Measurements from ENCODE around the gene AKAP14.
"Not testable (repeated sequence)": the region's sequence is repeated elsewhere in the genome, so short reads cannot be mapped to it uniquely, and the experiment has no call there.

AKAP14 gene

GRCh38 chrX:119895843-119896326, at the start of gene AKAP14:
TSS of gene AKAP14 (plus strand) at chrX:119895893. CDS start at chrX:119903224, 7,331 bp downstream.
- no peak for DNase-seq

GRCh38 chrX:119852382-119853353, 43.0 kb upstream of the AKAP14 start, which contains the start of gene UPF3B:
TSS of gene UPF3B (minus strand) at chrX:119852963. CDS start at chrX:119852928, 35 bp downstream.
- peak; percentile 92 for DNase-seq

DNA sequence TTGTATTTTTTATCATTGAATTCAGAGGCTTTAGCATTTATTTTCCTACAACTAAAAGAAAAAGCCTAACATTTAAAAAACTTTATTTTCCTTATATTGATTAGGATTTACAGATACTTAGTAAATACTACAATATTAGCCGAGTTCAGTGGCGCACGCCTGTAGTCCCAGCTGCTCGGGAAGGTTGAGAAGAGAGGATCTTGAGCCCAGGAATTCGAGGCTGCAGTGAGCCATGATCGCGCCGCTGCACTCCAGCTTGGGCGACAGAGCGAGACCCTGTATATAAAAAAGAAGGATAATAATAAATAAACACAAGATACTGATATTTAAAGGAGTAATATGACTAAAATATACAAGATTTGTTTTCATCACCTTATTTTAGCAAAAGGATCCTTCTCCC, 42.2 kb upstream of the AKAP14 start:
- no peak for DNase-seq

DNA sequence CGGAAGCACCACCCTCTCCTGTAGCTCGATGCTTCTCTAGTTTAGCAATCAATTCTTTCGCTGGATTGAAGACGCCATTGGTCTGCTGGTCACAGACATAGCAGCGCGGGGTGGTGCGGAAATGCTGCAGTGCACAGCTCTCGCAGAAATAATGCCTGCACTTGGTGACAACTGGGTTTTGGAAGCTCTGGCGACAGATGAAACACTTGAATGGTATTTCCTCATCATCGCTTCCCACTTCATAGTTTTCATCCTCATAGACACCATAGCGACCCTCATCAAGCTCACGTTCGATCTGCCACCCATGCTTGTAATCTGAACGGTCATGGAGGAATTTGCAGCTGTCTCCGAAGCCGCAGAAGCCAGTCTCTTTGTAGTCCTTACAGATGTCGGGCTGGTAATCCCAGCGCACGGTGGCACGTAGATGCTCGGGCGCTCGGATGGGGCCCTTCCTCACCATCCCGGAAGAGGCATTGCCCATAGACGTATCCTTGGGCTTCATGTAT, 25.0 kb upstream of the AKAP14 start:
- peak; percentile 1 for DNase-seq

DNA sequence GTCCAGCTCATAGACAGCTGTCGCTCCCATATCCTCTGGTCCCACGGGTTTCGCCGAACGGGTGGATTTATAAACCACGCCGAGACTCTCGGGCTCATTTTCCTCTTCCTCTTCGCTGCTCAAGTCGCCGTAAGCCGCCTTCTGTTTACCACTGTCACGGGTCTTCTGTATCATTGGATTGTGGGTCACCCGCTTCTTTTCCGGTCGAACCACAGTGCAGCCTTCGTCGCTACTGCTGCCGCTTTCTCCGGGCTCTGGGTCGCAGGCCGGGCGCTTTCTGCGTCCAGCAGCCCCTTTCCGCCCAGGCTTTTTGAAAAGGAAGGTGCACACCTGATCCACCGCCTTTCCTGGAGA, 24.5 kb upstream of the AKAP14 start:
- DNase-seq = no peak

- peak; percentile 70 for DNase-seq
Observed at GRCh38 chrX:119871599-119872395, 23.9 kb upstream of the AKAP14 start, which contains the start of the genes NDUFA1 and RNF113A. TSS of gene NDUFA1 (plus strand) at chrX:119871832. CDS start at chrX:119871912, 80 bp downstream. TSS of gene RNF113A (minus strand) at chrX:119871733. CDS start at chrX:119871613, 120 bp downstream.

GRCh38 chrX:119878740-119879139, 17.0 kb upstream of the AKAP14 start:
- DNase-seq = no peak

GRCh38 chrX:119880076-119880475, 15.6 kb upstream of the AKAP14 start:
- DNase-seq = no peak

- DNase-seq = no peak
Observed at GRCh38 chrX:119880552-119881437, 14.9 kb upstream of the AKAP14 start.

DNA sequence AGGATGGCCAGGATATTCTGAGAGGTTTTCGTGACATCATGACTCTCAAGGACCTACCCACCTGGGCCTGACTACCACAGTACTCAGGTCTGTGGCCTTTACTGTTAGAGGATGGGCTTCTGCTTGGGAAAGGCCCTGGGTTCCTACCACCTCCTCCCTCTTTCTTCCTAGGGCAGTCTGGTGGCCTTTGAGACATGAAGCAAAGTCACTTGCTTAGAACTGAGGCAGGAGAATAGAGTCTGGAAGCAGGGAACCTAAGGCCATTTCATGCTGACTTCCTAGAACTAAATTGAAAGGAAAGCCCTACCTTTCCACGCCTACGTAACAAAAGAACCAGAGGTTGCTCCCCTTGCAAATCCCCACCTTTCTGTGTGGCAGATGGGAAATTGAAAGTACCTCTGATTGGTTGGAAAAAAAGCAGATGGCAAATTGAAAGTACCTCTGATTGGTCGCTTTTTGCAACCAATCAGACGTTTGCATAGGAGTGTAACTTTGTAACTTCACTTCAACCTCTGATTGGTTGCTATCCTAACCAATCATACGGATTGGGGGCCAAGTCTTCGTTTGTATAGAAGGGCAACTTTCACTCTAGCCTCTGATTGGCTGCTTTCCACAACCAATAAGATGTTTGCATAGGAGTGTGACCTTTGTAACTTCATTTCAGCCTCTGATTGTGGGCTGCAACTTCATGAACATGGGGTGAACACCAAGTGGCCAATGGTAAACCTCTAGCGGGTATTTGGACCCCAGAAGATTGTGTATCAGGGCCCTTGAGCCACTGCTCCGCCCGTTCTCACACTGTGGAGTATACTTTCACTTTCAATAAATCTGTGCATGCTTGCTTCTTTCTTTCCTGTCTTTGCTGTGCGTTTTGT, 9.9 kb upstream of the AKAP14 start:
- DNase-seq = no peak

GRCh38 chrX:119887721-119888425, 7.8 kb upstream of the AKAP14 start:
- peak; percentile 21 for DNase-seq

DNA sequence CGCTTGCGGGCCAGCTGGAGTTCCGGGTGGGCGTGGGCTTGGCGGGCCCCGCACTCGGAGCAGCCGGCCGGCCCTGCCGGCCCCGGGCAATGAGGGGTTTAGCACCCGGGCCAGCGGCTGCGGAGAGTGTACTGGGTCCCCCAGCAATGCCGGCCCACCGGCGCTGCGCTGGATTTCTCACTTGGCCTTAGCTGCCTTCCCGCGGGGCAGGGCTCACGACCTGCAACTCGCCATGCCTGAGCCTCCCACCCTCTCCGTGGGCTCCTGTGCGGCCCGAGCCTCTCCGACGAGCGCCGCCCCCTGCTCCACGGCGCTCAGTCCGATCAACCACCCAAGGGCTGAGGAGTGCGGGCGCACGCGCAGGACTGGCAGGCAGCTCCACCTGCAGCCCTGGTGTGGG, 5.1 kb upstream of the AKAP14 start:
- not testable (repeated sequence) for DNase-seq

- not testable (repeated sequence) for DNase-seq
Observed at GRCh38 chrX:119891961-119892692, 3.6 kb upstream of the AKAP14 start.

DNA sequence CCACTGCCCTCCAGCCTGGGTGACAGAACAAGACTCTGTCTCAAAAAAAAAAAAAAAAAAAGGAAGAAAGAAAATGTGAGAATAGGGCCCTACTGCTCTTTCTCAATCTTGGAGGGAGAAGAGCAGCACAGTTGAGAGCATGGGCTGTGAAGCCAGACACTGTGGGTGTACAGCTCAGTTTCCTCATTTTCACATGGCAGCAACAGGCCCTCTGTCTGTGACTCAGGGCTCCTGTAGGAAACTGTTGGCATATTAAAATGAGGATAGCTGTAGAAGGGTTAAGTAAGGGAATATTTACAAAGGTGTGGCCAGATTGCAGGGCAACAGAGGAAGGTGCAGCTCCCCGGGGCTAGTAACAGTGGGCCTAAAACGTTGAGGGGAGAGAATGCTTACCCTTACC, 3.4 kb downstream of the AKAP14 start:
- no peak for DNase-seq

- DNase-seq = no peak
Observed at GRCh38 chrX:119900976-119901375, 5.3 kb downstream of the AKAP14 start.

GRCh38 chrX:119916310-119916709, 20.6 kb downstream of the AKAP14 start:
- no peak for DNase-seq

DNA sequence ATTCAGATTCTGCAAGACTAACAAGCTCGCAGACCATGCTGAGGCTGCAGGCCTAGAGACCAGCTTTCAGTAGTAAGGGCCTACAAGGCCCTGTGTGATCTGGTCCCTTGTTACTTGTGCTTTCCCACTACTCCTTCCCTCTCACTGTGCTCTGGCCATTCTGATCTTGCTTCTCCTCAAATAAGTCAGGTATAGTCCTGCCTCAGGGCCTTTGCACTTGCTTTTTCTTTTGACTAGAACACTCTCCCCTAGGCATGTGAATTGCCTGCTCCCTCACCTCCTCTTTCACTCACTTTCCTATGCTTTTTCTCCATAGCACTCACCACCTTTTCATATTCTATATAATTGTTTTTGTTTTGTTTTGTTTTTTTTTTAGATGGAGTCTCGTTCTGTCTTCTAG, 22.2 kb downstream of the AKAP14 start:
- DNase-seq = no peak

DNA sequence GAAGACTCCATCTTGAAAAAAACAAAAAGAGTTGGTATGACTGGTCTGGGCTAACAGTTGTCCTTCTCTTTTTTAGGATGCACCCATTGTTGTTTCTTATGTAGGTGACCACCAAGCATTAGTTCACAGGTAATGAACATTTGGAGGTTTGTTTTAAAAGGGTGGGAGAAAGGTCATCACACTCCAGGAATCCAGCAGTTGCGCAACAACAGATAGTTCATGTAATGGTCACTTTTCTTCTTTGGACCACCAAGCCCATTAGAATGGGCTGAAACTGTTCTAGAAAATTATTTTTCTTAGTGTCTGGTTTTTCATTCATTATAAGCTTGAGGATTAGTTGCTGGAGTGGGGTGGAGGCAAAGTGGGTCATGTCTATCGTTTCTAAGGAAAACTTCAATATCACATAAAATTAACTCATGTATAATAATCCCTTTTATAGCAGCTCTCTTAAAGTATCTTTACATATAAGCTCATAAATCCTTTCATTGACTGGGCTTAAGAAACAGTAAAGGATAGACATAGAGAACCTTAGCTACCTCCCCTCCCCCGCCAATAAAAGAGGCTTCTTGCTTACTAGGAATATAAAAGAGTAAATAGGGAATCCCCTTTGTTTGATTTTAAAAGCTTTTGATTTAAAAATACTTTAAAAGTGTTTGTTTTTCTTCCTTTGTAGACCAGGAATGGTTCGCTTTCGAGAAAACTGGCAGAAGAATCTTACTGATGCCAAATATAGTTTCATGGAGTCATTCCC, 24.3 kb downstream of the AKAP14 start:
- DNase-seq = no peak

GRCh38 chrX:119922391-119922790, 26.7 kb downstream of the AKAP14 start:
- not testable (repeated sequence) for DNase-seq
